IMR-90 (cell line): ENCODE results near the gene KRT34. TPM values are rescaled to one million over a fixed set of nuclear protein-coding genes. Genes with fewer than 3 reads are reported as not detected.

Source experiments
- ATAC-seq: fragments of 200-7000 bp; cut with Tn5 transposase; 2 replicates; pipeline ENCODE4 v1.9.1; 2020; ENCODE audit warnings: low read depth, mild to moderate bottlenecking, moderate library complexity
- BruUV-seq: library from RNA; stranded (reverse); fragments of 400-500 nt; replicated peaks from 2 replicates; lab custom pipeline; 2021; lab: Mats Ljungman, UMichigan
- CTCF ChIA-PET: fragments of 300-600 bp; formaldehyde crosslinking; extraction: SDS; loops from one replicate; lab custom pipeline; 2021; ENCODE audit warnings: antibody characterized with exemption; lab: Yijun Ruan, JAX
- POLR2A ChIA-PET: fragments of 300-600 bp; sonication (Branson Sonifier 250); formaldehyde crosslinking; loops from one replicate; lab custom pipeline; 2022; ENCODE audit warnings: antibody characterized with exemption; ENCODE audit not compliant: unreplicated experiment; lab: Charles Lee
- DNase-seq: peaks from one replicate; pipeline ENCODE4 v3.0.0; 2013
- H2AFZ ChIP-seq: replicated peaks from 2 replicates; pipeline ENCODE3; 2013; ENCODE audit warnings: low read length, mild to moderate bottlenecking; ENCODE audit not compliant: poor library complexity
- H2AK5ac ChIP-seq: 2 replicates; pipeline ENCODE4 v1.6.1; 2013; ENCODE audit warnings: low read depth, low read length, inconsistent platforms
- H2AK9ac ChIP-seq: replicated peaks from 2 replicates; pipeline ENCODE3; 2013; ENCODE audit warnings: mild to moderate bottlenecking, low read depth, low read length, moderate library complexity; ENCODE audit not compliant: poor library complexity
- H2BK120ac ChIP-seq: 2 replicates; pipeline ENCODE4 v1.6.1; 2013; ENCODE audit warnings: low read depth, low read length, inconsistent platforms
- H2BK15ac ChIP-seq: 3 replicates; pipeline ENCODE4 v1.6.1; 2013; ENCODE audit warnings: low read depth, low read length, inconsistent platforms
- H2BK20ac ChIP-seq: 2 replicates; pipeline ENCODE4 v1.6.1; 2013; ENCODE audit warnings: low read depth, mild to moderate bottlenecking, inconsistent platforms, low read length, moderate library complexity
- H2BK5ac ChIP-seq: 2 replicates; pipeline ENCODE4 v1.6.1; 2013; ENCODE audit warnings: mild to moderate bottlenecking, low read depth, low read length, inconsistent platforms; ENCODE audit not compliant: poor library complexity, severe bottlenecking
- H3K14ac ChIP-seq: replicated peaks from 2 replicates; pipeline ENCODE4 v1.6.1; 2013; ENCODE audit warnings: low read depth, low read length, inconsistent platforms
- H3K18ac ChIP-seq: 2 replicates; pipeline ENCODE4 v1.6.1; 2013; ENCODE audit warnings: low read depth, low read length, control low read depth
- H3K23ac ChIP-seq: 2 replicates; pipeline ENCODE4 v1.6.1; 2013; ENCODE audit warnings: low read depth, low read length, inconsistent platforms
- H3K27ac ChIP-seq: 2 replicates; pipeline ENCODE4 v1.5.1; 2013; ENCODE audit warnings: mild to moderate bottlenecking, control low read depth, low read length; ENCODE audit not compliant: insufficient read depth
- H3K27me3 ChIP-seq: 2 replicates; pipeline ENCODE4 v1.6.1; 2013; ENCODE audit warnings: low read length; ENCODE audit not compliant: control insufficient read depth, insufficient read depth
- H3K36me3 ChIP-seq: 2 replicates; pipeline ENCODE4 v1.6.1; 2013; ENCODE audit warnings: low read length, mixed read lengths; ENCODE audit not compliant: control insufficient read depth, insufficient read depth
- H3K4ac ChIP-seq: 2 replicates; pipeline ENCODE4 v1.6.1; 2013; ENCODE audit warnings: low read depth, low read length, inconsistent platforms
- H3K4me1 ChIP-seq: 2 replicates; pipeline ENCODE4 v1.6.1; 2013; ENCODE audit warnings: low read length, mixed read lengths; ENCODE audit not compliant: control insufficient read depth, insufficient read depth
- H3K4me2 ChIP-seq: 2 replicates; pipeline ENCODE4 v1.6.1; 2013; ENCODE audit warnings: low read depth, mild to moderate bottlenecking, control low read depth, low read length, moderate library complexity
- H3K4me3 ChIP-seq: 2 replicates; pipeline ENCODE4 v1.5.1; 2013; ENCODE audit warnings: low read depth, mild to moderate bottlenecking, control low read depth, low read length, moderate library complexity; ENCODE audit not compliant: insufficient read depth
- H3K56ac ChIP-seq: 2 replicates; pipeline ENCODE4 v1.6.1; 2013; ENCODE audit warnings: low read length, inconsistent platforms; ENCODE audit not compliant: insufficient read depth; ENCODE audit errors: extremely low read depth
- H3K79me1 ChIP-seq, 2 experiments: 2 replicates each; pipeline ENCODE4 v1.6.1; 2013; ENCODE audit warnings: low read length in 2 of 2, inconsistent platforms in 1 of 2, low read depth in 1 of 2
- H3K9ac ChIP-seq: 2 replicates; pipeline ENCODE4 v1.6.1; 2013; ENCODE audit warnings: low read depth, low read length, control low read depth
- H3K9me1 ChIP-seq: 2 replicates; pipeline ENCODE4 v1.6.1; 2013; ENCODE audit warnings: low read length, inconsistent platforms; ENCODE audit not compliant: insufficient read depth
- H3K9me3 ChIP-seq: 2 replicates; pipeline ENCODE4 v1.6.1; 2013; ENCODE audit warnings: low read length; ENCODE audit not compliant: control insufficient read depth, insufficient read depth
- H4K20me1 ChIP-seq: 2 replicates; pipeline ENCODE4 v1.6.1; 2013; ENCODE audit warnings: low read length, inconsistent platforms; ENCODE audit not compliant: insufficient read depth
- H4K5ac ChIP-seq: 2 replicates; pipeline ENCODE4 v1.6.1; 2013; ENCODE audit warnings: mild to moderate bottlenecking, low read depth, low read length, control low read depth
- H4K8ac ChIP-seq, 2 experiments: 2 replicates each; pipeline ENCODE4 v1.6.1; 2013; ENCODE audit warnings: low read depth in 2 of 2, low read length in 2 of 2, control low read depth in 1 of 2, inconsistent platforms in 1 of 2
- H4K91ac ChIP-seq: 2 replicates; pipeline ENCODE4 v1.6.1; 2013; ENCODE audit warnings: low read depth, low read length, inconsistent platforms; ENCODE audit not compliant: insufficient read depth
- BHLHE40 ChIP-seq: fragments of 150-350 bp; IDR thresholded peaks from 2 replicates; pipeline ENCODE4 v1.6.1; 2016; ENCODE audit warnings: mild to moderate bottlenecking, low read depth, low read length
- CEBPB ChIP-seq: IDR thresholded peaks from 2 replicates; pipeline ENCODE4 v1.6.1; 2012; ENCODE audit warnings: low read depth, low read length, improper control_type of control experiment
- CHD1 ChIP-seq: IDR thresholded peaks from 2 replicates; pipeline ENCODE4 v1.6.1; 2012; ENCODE audit warnings: low read depth, low read length, improper control_type of control experiment
- FOS ChIP-seq: fragments of 150-350 bp; IDR thresholded peaks from 2 replicates; pipeline ENCODE4 v1.6.1; 2016; ENCODE audit warnings: low read depth, low read length
- MAFK ChIP-seq: IDR thresholded peaks from 2 replicates; pipeline ENCODE4 v1.6.1; 2012; ENCODE audit warnings: low read depth, low read length, improper control_type of control experiment
- MAZ ChIP-seq: IDR thresholded peaks from 2 replicates; pipeline ENCODE4 v1.6.1; 2012; ENCODE audit warnings: low read depth, mild to moderate bottlenecking, low read length, improper control_type of control experiment, moderate library complexity, borderline replicate concordance
- MXI1 ChIP-seq: IDR thresholded peaks from 2 replicates; pipeline ENCODE4 v1.6.1; 2012; ENCODE audit warnings: low read depth, mild to moderate bottlenecking, low read length, moderate library complexity, borderline replicate concordance
- NFE2L2 ChIP-seq: fragments of 150-350 bp; IDR thresholded peaks from 2 replicates; pipeline ENCODE4 v1.6.1; 2016; ENCODE audit warnings: low read depth, mild to moderate bottlenecking, low read length
- POLR2A ChIP-seq: IDR thresholded peaks from 2 replicates; pipeline ENCODE4 v1.6.1; 2012; ENCODE audit warnings: mild to moderate bottlenecking, low read depth, low read length
- RAD21 ChIP-seq: IDR thresholded peaks from 2 replicates; pipeline ENCODE4 v1.6.1; 2012; ENCODE audit warnings: low read length, improper control_type of control experiment
- RCOR1 ChIP-seq: IDR thresholded peaks from 2 replicates; pipeline ENCODE4 v1.6.1; 2012; ENCODE audit warnings: mild to moderate bottlenecking, low read length, improper control_type of control experiment; ENCODE audit not compliant: insufficient replicate concordance
- RFX5 ChIP-seq: IDR thresholded peaks from 2 replicates; pipeline ENCODE4 v1.8.0; 2012; ENCODE audit warnings: low read depth, mild to moderate bottlenecking, low read length, moderate library complexity
- SMC3 ChIP-seq: fragments of 150-350 bp; IDR thresholded peaks from 2 replicates; pipeline ENCODE4 v1.6.1; 2016; ENCODE audit warnings: low read depth, mild to moderate bottlenecking, antibody characterized with exemption, low read length, moderate library complexity
- WGBS, 2 experiments: methylation state at CpG; one replicate each; pipeline versions ENCODE4 v1.1.5 to v1.1.7; 2013; ENCODE audit warnings: missing lambda C conversion rate in 2 of 2; ENCODE audit not compliant: insufficient read length in 1 of 2; ENCODE audit errors: extremely low coverage in 2 of 2; 5-methylcytosine and 5-hydroxymethylcytosine counted together
- dilution Hi-C: fragments of 300-500 bp; cut with HindIII; formaldehyde crosslinking; loops from one replicate; pipeline ENCODE4 v1.14.3; 2018; ENCODE audit warnings: low sequenced_read_pairs; ENCODE audit not compliant: unreplicated experiment
- in situ Hi-C: fragments of 300-500 bp; cut with MboI; formaldehyde crosslinking; loops from 3 replicates; pipeline ENCODE4 v1.14.3; 2019; ENCODE audit warnings: low sequenced_read_pairs, inconsistent platforms, mixed read lengths
- intact Hi-C: fragments of 100-400 bp; cut with micrococcal nuclease; formaldehyde crosslinking; loops from 2 replicates; pipeline ENCODE4 v1.10.0; 2022
- polyA plus RNA-seq, 3 experiments: library from polyadenylated mRNA; depleted of rRNA; stranded (reverse); fragments of >200 nt; gene quantifications; 2 replicates each; pipeline ENCODE4 v1.2.3, GENCODE V29; 2012; ENCODE audit warnings: low replicate concordance in 1 of 3
- total RNA-seq: library from RNA; depleted of rRNA; stranded (reverse); fragments of >200 nt; gene quantifications from 2 replicates; pipeline ENCODE4 v1.2.3, GENCODE V29; 2012
- TF ChIP-seq, protein P1 (sequence below): conservative IDR thresholded peaks from 2 replicates; pipeline ENCODE4 v1.5.1; 2012; ENCODE audit warnings: mild to moderate bottlenecking, low read depth, low read length, improper control_type of control experiment
- TF ChIP-seq, protein P2 (sequence below): fragments of 150-350 bp; IDR thresholded peaks from 2 replicates; pipeline ENCODE4 v1.6.1; 2017; ENCODE audit warnings: mild to moderate bottlenecking, antibody characterized with exemption, low read length, low read depth

Gene KRT34
- total and polyA plus RNA-seq, 2 of the 4 experiments (the other 2 are of a cell fraction) = 3.4 to 3.6 TPM

DNA sequence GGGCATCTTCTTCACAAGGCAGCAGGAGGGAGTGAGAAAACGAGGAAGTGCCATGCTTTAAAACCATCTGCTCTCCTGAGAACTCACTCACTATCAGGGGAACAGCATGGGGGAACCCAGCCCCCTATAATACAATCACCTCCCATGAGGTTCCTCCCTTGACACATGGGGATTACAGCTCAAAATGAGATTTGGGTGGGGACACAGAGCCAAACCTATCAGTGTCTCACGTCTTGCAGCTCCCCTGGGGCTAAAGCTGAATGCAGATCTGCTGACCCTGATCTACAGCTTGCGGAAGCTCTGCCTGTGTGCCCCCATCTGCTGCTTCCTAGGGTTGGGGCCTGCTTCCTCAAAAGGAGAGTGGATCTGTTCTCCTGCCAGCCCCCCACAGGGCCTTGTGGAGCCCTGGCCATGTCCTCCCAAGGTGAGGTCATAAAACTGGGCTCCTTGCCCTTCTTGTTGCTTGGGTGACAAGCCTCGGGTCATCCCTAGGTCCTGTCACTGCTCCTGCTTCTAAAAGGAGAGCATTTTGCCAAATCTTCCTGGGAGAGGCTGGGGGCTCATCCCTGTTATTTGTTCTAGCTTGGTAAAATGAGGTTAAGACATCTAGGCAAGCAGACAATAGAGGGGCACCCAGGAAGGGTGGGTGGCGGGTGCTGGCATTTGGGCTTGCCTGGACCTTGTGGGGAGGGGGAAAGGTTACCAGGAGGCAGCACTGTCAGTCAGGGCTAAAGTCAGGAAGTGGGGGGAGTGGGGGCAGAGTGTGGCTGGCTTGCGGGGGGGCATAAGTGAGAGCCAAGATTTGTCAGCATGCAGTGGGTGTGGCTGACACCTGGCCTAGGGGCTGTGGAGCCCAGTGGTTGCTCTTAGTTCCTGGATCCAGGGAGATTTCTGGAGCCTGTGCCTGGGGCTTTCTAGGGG lies 47.5 kb downstream of the KRT34 start:
- CTCF ChIA-PET = no interaction called here
- H3K27me3 ChIP-seq = peaks cover 3% of the 10 kb centered on the region
- no peak overlapping the region for H2AK5ac ChIP-seq
- no peak overlapping the region for H4K91ac ChIP-seq
- dilution Hi-C loops = no loop called here
- 82% methylated on average over 2 of the region's 6 CpGs; no CpG with 5 or more reads in 1 of the 2 experiments for WGBS, 2 experiments
- H3K14ac ChIP-seq = no peak overlapping the region
- no peak overlapping the region for H3K18ac ChIP-seq
- no peaks in the 10 kb centered on the region for H4K20me1 ChIP-seq
- H4K8ac ChIP-seq = no peak overlapping the region
- H3K56ac ChIP-seq = no peak overlapping the region
- no peak overlapping the region for H3K4ac ChIP-seq
- intact Hi-C loops = no loop called here
- no peak overlapping the region for H3K4me2 ChIP-seq
- no peaks in the 10 kb centered on the region for H3K79me1 ChIP-seq
- no peak overlapping the region for H3K4me3 ChIP-seq
- no peak overlapping the region for H3K27ac ChIP-seq
- no peak overlapping the region for H2AFZ ChIP-seq
- no peaks in the 10 kb centered on the region for H3K36me3 ChIP-seq
- H3K9ac ChIP-seq = no peak overlapping the region
- H2BK120ac ChIP-seq = no peak overlapping the region
- no peak overlapping the region for H3K23ac ChIP-seq
- no peak overlapping the region for H2BK5ac ChIP-seq
- H3K4me1 ChIP-seq = peaks cover 6% of the 10 kb centered on the region
- ATAC-seq (no peak), DNase-seq (no peak)
- H2AK9ac ChIP-seq = no peak overlapping the region
- no peaks in the 10 kb centered on the region for H3K9me1 ChIP-seq
- no peaks in the 10 kb centered on the region for H3K9me3 ChIP-seq
- POLR2A ChIA-PET = no interaction called here
- no peak overlapping the region for H2BK20ac ChIP-seq
- no TSS peak for BruUV-seq
- TF ChIP-seq FOS = no peak
- TF ChIP-seq SMC3 = no peak
- TF ChIP-seq CHD1 = no peak
- TF ChIP-seq POLR2A = no peak
- no peak for TF ChIP-seq RCOR1
- no peak for TF ChIP-seq RAD21
- TF ChIP-seq CEBPB = no peak
- TF ChIP-seq MAFK = no peak
- TF ChIP-seq, protein P1, sequence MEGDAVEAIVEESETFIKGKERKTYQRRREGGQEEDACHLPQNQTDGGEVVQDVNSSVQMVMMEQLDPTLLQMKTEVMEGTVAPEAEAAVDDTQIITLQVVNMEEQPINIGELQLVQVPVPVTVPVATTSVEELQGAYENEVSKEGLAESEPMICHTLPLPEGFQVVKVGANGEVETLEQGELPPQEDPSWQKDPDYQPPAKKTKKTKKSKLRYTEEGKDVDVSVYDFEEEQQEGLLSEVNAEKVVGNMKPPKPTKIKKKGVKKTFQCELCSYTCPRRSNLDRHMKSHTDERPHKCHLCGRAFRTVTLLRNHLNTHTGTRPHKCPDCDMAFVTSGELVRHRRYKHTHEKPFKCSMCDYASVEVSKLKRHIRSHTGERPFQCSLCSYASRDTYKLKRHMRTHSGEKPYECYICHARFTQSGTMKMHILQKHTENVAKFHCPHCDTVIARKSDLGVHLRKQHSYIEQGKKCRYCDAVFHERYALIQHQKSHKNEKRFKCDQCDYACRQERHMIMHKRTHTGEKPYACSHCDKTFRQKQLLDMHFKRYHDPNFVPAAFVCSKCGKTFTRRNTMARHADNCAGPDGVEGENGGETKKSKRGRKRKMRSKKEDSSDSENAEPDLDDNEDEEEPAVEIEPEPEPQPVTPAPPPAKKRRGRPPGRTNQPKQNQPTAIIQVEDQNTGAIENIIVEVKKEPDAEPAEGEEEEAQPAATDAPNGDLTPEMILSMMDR = no peak
- no peak for TF ChIP-seq MAZ
- TF ChIP-seq, protein P2, sequence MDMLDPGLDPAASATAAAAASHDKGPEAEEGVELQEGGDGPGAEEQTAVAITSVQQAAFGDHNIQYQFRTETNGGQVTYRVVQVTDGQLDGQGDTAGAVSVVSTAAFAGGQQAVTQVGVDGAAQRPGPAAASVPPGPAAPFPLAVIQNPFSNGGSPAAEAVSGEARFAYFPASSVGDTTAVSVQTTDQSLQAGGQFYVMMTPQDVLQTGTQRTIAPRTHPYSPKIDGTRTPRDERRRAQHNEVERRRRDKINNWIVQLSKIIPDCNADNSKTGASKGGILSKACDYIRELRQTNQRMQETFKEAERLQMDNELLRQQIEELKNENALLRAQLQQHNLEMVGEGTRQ = no peak
- no peak for TF ChIP-seq BHLHE40
- no peak for TF ChIP-seq NFE2L2
- TF ChIP-seq MXI1 = no peak
- no peak for TF ChIP-seq RFX5
- in situ Hi-C loops = loop anchor here (5.0 kb wide), 1 partner anchor 328 kb away; no protein-coding TSS in a partner anchor
- H4K5ac ChIP-seq = no peak overlapping the region
- H2BK15ac ChIP-seq = no peak overlapping the region; the same call in 2 of the 3 replicates
